Fibroblast of lung (primary cell): ENCODE results near the gene AADACL3. TPM values are rescaled to one million over a fixed set of nuclear protein-coding genes. Genes with fewer than 3 reads are reported as not detected.

Experiments
- DNase-seq, 2 donors: peaks; one replicate each; pipeline versions ENCODE4 v3.0.0 to v3.0.0-alpha.2; 2010; ENCODE audit warnings: low read depth in 2 of 2
- H2AFZ ChIP-seq: 2 replicates; pipeline ENCODE4 v1.5.1; 2012; ENCODE audit warnings: low read length, control low read depth, inconsistent platforms
- H3K27ac ChIP-seq: 2 replicates; pipeline ENCODE4 v1.5.1; 2011; ENCODE audit warnings: low read length, control low read depth; ENCODE audit not compliant: insufficient read depth
- H3K27me3 ChIP-seq: 2 replicates; pipeline ENCODE4 v1.5.1; 2011; ENCODE audit warnings: mild to moderate bottlenecking, low read length; ENCODE audit not compliant: control insufficient read depth, insufficient read depth
- H3K36me3 ChIP-seq: 2 replicates; pipeline ENCODE4 v1.5.1; 2011; ENCODE audit warnings: low read length; ENCODE audit not compliant: control insufficient read depth, insufficient read depth
- H3K4me1 ChIP-seq: 2 replicates; pipeline ENCODE4 v1.5.1; 2011; ENCODE audit warnings: low read length; ENCODE audit not compliant: control insufficient read depth, insufficient read depth; ENCODE audit errors: extremely low read depth
- H3K4me2 ChIP-seq: 2 replicates; pipeline ENCODE4 v1.5.1; 2011; ENCODE audit warnings: low read length, control low read depth; ENCODE audit not compliant: insufficient read depth; ENCODE audit errors: extremely low read depth
- H3K4me3 ChIP-seq, 4 experiments: fragments of 200-600 bp in 1 of 4; sonication (generic) in 1 of 4; replicated peaks in 1 of 4; 2 replicates each; pipeline ENCODE4 v1.5.1; 2011 to 2016; ENCODE audit warnings: low read length in 4 of 4, low read depth in 3 of 4, mild to moderate bottlenecking in 3 of 4, control low read depth in 2 of 4, inconsistent platforms in 1 of 4, mixed read lengths in 1 of 4; ENCODE audit not compliant: insufficient read depth in 1 of 4; ENCODE audit errors: control extremely low read depth in 1 of 4
- H3K79me2 ChIP-seq: 2 replicates; pipeline ENCODE4 v1.5.1; 2012; ENCODE audit warnings: mild to moderate bottlenecking, low read length, inconsistent platforms; ENCODE audit not compliant: control insufficient read depth, insufficient read depth
- H3K9ac ChIP-seq: 2 replicates; pipeline ENCODE4 v1.5.1; 2011; ENCODE audit warnings: mild to moderate bottlenecking, low read length, control low read depth; ENCODE audit not compliant: insufficient read depth
- H3K9me3 ChIP-seq: 2 replicates; pipeline ENCODE4 v1.5.1; 2012; ENCODE audit warnings: low read depth, low read length; ENCODE audit not compliant: control insufficient read depth, insufficient read depth
- H4K20me1 ChIP-seq: 2 replicates; pipeline ENCODE4 v1.5.1; 2011; ENCODE audit warnings: low read length; ENCODE audit not compliant: control insufficient read depth, insufficient read depth; ENCODE audit errors: extremely low read depth
- EZH2 ChIP-seq: IDR thresholded peaks from 2 replicates; pipeline ENCODE4 v1.5.1; 2012; ENCODE audit warnings: low read length, control low read depth, mild to moderate bottlenecking; ENCODE audit errors: missing control alignments
- polyA plus RNA-seq, 2 donors: library from polyadenylated mRNA; depleted of rRNA in 1 of 2; stranded (reverse) in 1 of 2; unstranded in 1 of 2; fragments of >200 nt; gene quantifications; 2 replicates each; pipeline ENCODE4 v1.2.1, GENCODE V29; 2011 to 2012; ENCODE audit warnings: missing spikeins in 1 of 2
- total RNA-seq: library from RNA; depleted of rRNA; stranded (reverse); fragments of >200 nt; gene quantifications from 2 replicates; pipeline ENCODE4 v1.2.1, GENCODE V29; 2014
- TF ChIP-seq, protein P1 (sequence below), 2 donors: IDR thresholded peaks in 1 of 2; conservative IDR thresholded peaks in 1 of 2; 1 replicate in 1 of 2; 2 replicates in 1 of 2; pipeline ENCODE4 v1.5.1; 2011 to 2012; ENCODE audit warnings: low read length in 2 of 2, control low read depth in 1 of 2, inconsistent platforms in 1 of 2, low read depth in 1 of 2, mild to moderate bottlenecking in 1 of 2

The AADACL3 gene
- total and polyA plus RNA-seq, 2 donors (not counting 1 experiment from before 2014, with no cell fraction given): not detected

DNA sequence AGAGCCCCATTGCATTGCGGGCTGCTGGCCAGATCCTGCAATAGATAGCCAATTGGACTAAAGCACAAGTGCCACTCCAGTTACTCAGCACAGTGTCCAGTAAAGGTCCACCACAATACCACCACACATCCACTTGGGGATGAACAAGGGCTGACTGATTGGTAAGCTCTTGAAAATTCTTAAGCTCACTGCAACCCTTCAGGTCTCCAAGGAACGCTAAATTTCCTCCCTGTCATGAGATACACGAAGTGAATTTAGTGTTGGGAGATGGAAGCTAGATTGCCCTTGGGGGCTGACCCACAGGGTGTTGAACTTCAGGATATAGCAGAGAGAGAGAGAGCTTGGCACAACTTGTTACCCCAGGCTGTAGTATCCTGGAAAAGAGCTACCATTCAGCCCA lies 9.8 kb upstream of the AADACL3 start:
- no peaks in the 10 kb centered on the region for H3K79me2 ChIP-seq
- H2AFZ ChIP-seq: no peak overlapping the region
- H3K9me3 ChIP-seq: no peaks in the 10 kb centered on the region
- no peaks in the 10 kb centered on the region for H4K20me1 ChIP-seq
- DNase-seq: no peak
- no peak overlapping the region for H3K4me2 ChIP-seq
- no peak overlapping the region for H3K4me3 ChIP-seq
- H3K36me3 ChIP-seq: no peaks in the 10 kb centered on the region
- no peak overlapping the region for H3K9ac ChIP-seq
- no peak overlapping the region for H3K27ac ChIP-seq
- H3K27me3 ChIP-seq: no peaks in the 10 kb centered on the region
- H3K4me1 ChIP-seq: no peaks in the 10 kb centered on the region
- TF ChIP-seq EZH2: no peak

DNA sequence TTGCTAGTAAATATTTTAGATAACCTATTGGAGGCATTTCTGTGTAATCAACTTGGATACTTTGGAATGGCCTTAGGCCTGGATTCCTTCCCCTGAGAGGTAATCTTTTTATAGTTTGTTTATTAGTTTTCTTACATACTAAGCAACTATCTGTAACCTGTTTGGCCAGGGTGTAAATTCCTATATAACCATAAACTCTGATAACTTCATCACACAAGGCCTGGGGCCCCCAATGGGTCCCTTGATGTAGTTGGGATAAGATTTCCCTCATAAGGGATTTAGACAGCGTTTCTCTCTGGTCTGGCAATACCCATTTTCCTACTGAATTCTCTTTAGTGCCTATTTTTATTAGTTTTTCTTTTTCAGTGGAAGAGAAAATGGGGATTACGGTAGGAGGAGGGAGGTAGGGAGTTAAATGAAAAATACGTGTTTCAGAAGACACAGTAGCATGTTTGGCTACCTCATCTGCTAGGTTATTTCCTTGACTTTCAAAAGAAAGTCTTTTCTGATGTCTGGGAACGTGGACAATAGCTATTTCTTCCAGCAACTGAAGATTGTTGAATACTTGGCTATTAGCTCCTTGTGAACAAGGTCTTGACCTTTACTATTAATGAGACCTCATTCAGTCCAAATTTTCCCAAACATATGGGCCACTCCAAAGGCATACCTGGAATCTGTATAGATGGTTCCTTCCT lies 7.4 kb upstream of the AADACL3 start:
- no peak overlapping the region for H3K9ac ChIP-seq
- no peak overlapping the region for H3K27ac ChIP-seq
- no peaks in the 10 kb centered on the region for H3K36me3 ChIP-seq
- H3K79me2 ChIP-seq: no peaks in the 10 kb centered on the region
- no peaks in the 10 kb centered on the region for H3K9me3 ChIP-seq
- H3K4me1 ChIP-seq: no peaks in the 10 kb centered on the region
- TF ChIP-seq EZH2: no peak
- TF ChIP-seq, protein P1, sequence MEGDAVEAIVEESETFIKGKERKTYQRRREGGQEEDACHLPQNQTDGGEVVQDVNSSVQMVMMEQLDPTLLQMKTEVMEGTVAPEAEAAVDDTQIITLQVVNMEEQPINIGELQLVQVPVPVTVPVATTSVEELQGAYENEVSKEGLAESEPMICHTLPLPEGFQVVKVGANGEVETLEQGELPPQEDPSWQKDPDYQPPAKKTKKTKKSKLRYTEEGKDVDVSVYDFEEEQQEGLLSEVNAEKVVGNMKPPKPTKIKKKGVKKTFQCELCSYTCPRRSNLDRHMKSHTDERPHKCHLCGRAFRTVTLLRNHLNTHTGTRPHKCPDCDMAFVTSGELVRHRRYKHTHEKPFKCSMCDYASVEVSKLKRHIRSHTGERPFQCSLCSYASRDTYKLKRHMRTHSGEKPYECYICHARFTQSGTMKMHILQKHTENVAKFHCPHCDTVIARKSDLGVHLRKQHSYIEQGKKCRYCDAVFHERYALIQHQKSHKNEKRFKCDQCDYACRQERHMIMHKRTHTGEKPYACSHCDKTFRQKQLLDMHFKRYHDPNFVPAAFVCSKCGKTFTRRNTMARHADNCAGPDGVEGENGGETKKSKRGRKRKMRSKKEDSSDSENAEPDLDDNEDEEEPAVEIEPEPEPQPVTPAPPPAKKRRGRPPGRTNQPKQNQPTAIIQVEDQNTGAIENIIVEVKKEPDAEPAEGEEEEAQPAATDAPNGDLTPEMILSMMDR (conservative IDR thresholded peaks at IDR 0.05 in 1 of 2, IDR thresholded peaks at IDR 0.05 in 1 of 2; ENCODE audit: low read depth in 1 of 2, low read length in 2 of 2): no peak
- H3K4me3 ChIP-seq: no peak overlapping the region
- H2AFZ ChIP-seq: no peak overlapping the region
- no peaks in the 10 kb centered on the region for H4K20me1 ChIP-seq
- no peak overlapping the region for H3K4me2 ChIP-seq
- DNase-seq: no peak
- no peaks in the 10 kb centered on the region for H3K27me3 ChIP-seq

DNA sequence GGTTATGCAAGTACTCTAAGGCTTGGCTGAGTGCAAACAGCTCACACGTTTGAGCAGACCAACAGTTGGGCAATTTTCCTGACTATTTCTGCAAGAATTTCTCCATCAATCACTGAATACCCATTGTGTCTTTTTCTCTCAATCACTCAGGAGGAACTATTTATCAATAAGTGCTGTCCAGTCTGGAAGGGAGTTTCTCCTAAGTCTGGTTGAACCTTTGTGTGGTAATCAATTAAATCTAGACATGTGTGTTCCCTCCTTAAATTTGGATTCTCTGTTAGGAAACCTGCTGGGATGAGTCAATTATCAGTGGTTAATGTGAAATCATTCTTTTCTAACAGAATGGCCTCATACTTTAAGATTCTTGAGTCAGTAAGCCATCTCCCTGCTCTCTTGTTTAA lies 6.8 kb upstream of the AADACL3 start:
- Histone ChIP-seq H3K27me3 (no peaks in the 10 kb centered on the region), H2AFZ (no peak overlapping the region), H3K4me2 (no peak overlapping the region), H3K9me3 (no peaks in the 10 kb centered on the region), H3K79me2 (no peaks in the 10 kb centered on the region), H3K4me3 (no peak overlapping the region), H3K4me1 (no peaks in the 10 kb centered on the region), H4K20me1 (no peaks in the 10 kb centered on the region), H3K36me3 (no peaks in the 10 kb centered on the region), H3K9ac (no peak overlapping the region), H3K27ac (no peak overlapping the region)
- no peak for DNase-seq
- TF ChIP-seq, protein P1 (conservative IDR thresholded peaks at IDR 0.05 in 1 of 2, IDR thresholded peaks at IDR 0.05 in 1 of 2; ENCODE audit: low read depth in 1 of 2, low read length in 2 of 2): no peak
- TF ChIP-seq EZH2: no peak
